Amniotic stem cell (primary cell): Measurements from ENCODE around the gene GRAPL.
"Not testable (repeated sequence)": the region's sequence is repeated elsewhere in the genome, so short reads cannot be mapped to it uniquely, and the experiment has no call there.

Experiments
- DNase-seq: peaks from one replicate; lab custom pipeline; 2025; lab: John Stamatoyannopoulos, UW

GRAPL gene

DNA sequence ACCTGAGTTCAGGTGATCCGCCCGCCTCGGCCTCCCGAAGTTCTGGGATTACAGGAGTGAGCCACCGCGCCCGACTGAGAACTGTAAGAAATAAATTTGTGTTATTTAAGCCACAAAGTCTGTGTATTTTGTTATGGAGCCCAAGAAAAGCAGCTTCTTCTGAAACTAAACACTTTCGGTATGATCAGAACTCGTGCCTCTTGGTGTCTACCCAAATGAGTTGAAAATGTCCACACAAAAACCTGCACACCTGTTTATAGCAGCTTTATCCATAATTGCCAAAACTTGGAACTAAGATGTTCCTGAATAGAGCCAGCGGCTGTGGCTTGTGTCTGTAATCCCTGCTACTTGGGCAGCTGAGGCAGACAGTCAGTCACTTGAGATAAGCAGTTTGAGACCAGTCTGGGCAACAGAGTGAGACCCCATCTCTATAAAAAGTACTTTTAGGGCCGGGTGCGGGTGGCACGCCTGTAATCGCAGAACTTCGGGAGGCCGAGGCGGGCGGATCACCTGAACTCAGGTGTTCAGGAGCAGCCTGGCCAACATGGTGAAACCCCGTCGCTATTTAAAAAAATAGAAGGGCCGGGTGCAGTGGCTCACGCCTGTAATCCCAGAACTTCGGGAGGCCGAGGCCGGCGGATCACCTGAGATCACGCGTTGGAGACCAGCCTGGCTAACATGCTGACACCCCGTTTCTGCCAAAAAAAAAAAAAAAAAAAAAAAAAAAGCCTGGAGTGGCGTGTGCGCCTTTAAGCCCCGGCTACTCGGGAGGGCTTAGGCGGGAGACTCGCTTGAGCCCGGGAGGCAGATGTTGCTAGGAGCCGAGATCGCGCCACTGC is 61.7 kb downstream of the GRAPL start:
- DNase-seq, result not testable (repeated sequence)

DNA sequence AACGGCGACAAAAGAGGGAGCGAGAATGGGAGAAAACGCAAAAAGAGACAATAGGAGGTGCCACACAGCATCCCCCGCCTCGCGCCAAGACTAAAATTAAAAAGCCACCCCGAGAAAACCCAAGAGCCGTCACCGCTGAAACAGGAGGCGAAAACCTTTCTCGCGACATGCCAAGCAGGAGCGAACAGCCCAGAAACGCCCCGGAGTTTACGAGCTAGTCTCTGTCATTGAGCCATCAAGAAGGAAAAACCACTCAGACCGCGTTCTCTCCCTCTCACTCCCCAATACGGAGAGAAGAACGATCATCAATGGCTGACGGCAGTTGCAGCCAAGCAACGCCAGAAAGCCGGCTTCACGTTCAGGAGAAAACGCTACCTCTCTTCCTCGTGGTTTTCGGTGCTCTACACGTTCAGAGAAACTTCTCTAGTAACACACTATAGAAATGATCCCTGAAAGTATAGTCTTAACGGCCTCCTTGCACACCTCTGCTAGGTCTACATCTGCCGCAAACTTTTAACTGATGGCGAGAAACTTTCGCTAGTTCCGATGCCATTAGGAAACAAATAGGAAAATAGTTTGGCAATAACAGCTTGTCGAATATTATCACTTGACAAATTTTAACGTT is 62.5 kb downstream of the GRAPL start:
- DNase-seq, result not testable (repeated sequence)

DNA sequence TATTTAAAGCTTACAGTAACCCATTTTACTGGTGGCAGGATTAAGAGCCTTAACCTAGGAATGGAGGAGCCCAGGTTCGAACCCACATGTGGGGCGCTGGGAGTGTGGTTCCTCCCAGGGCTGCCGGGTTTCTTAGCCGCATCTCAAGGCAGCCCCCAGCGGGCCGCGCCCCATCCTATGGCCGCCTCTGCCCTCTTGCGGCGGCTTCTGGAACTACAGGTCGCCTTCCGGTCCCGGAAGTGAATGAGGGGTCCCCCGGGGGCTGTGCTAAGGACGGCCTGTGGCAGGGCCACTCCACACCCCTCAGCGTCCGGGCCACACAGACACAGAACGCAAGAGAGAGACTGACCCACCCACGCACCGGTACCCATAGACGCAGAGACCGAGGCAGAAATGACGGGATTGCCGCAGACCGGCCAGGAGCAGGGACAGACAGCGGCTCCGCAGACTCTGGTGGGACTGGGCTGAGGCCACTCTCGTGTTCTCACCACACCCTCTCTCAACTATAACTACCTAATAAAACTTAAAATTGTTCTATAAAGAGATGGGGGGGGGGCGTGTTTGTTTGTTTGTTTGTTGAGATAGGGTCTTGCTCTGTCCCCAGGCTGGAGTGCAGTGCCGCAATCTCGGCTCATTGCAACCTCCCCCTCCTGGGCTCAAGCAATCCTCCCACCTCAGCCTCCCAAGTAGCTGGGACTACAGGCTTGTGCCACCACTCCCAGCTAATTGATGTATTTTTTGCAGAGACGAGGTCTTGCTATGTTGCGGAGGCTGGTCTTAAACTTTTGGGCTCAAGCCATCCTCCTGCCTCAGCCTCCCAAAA is 69.2 kb downstream of the GRAPL start:
- DNase-seq, result not testable (repeated sequence)

DNA sequence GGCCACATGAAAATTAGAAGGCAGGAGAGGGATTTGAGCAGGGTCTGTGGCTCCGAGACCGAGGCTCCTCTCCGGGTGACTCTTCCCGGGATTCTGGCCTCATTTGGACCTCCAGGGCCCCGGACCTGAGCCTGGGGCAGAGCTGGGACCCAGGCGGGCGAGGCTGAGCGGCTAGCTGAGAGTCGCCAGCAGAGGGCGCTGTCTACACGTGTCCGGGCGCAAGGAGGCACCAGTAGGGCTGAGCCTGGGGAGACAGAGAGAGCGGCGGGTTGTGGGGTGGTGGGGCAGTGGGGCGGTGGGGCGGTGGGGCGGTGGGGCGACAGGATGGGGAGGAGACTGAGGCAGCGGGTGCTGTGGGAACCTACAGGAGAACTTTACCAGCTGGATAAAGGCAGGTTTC is 75.1 kb downstream of the GRAPL start:
- DNase-seq, result not testable (repeated sequence)

DNA sequence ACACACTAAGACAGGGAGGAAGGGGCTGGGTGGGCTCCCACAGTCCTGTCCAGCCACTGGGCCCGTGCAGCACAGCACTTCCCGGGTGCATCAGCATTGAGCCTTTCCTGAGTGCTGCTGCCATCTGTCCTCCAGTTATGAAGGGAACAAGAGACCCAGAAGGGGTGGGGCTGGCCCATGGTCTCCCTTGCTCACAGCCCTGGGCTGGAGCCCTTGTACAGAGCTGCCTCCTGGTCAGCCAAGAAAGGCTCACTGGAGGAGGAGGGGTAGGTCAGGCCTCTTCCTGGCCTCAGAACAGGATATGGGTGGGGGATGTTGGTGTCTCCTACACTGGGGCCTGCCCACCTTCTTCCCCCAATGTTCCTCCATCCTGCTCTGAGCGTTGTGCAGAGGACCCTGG is 76.0 kb downstream of the GRAPL start:
- DNase-seq, result not testable (repeated sequence)
